ENCODE results near the gene ST7.
A peak's percentile ranks its signal among the peaks of the same experiment; 100 is the strongest.
"Not testable (repeated sequence)": the region's sequence is repeated elsewhere in the genome, so short reads cannot be mapped to it uniquely, and the experiment has no call there.

The ST7 gene

GRCh38 chr7:117030793-117031192 is 77.5 kb downstream of the ST7 start:
- DNase-seq (ENCODE audit: low read depth), result not testable (repeated sequence)

- no peak for DNase-seq (ENCODE audit: low read depth)
These were observed 79.5 kb downstream of the ST7 start for GRCh38 chr7:117032810-117033209.

DNA sequence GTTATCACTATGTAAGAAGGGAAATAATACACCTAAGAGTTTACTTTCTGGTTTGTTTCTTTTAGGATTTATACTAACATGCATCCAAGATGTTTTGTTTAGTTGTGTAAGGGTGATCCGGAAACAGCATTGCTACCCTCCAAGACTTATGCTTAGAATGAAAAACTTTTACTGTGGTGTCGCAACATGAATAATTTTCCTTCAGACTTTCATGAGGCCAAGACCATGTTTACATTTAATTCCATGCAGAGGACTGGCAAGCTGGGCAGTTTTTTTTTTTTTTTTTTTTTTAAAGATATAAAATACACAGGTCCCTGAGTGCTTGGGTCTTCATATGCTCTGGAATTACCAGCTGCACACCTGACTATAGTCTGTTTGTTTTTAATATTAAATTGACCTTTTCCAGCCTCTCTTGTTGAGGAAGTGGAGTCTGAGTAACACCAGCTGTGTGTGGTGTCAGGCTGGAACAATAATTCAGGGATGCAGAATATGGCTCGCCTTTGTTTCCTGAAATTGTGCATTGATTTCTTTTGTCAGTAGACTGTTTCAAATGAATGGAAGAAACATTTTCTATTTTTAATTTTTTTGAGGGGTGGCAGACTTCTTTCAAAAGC is 81.7 kb downstream of the ST7 start:
- no peak for DNase-seq (ENCODE audit: low read depth)

DNA sequence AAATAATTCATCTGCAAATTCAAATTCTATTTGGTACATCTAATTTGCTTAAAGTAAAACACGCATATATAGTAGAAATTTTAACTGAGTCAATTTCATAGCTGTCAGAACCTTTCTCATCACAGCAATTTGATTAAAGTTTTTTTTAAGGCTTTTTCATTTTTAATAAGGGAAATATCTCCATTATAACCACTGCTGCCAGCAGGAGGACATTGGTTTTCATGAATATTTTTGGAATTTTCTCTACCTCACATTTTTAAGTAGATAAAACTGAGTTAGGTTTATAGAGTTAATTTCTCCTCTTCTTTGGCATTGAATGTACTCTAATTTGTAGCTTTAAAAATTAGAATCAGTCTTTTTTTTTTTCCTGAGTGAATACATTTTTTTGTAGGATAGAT is 82.2 kb downstream of the ST7 start:
- DNase-seq (ENCODE audit: low read depth), result no peak

GRCh38 chr7:117036053-117036669 is 82.9 kb downstream of the ST7 start:
- DNase-seq (ENCODE audit: low read depth), result no peak

DNA sequence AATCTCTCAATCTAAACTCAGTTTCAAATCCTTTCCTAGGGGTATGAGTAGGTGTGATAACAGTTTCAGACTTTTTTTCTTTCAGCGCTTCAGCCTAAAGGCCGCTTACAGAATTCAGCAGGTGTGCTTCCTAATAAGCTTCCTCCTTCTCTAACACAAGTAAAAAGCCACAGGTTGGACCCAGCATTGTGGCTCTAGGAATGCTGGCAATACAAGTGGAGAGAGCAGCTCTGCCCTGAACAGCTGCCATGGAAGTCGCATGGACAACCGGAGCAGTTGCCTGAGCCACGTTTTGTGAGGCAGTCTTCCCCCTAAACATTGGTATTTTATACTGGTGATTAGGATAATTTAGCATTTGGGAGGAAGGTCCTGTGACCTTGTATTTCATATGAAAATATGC is 83.5 kb downstream of the ST7 start:
- DNase-seq (ENCODE audit: low read depth), result no peak

DNA sequence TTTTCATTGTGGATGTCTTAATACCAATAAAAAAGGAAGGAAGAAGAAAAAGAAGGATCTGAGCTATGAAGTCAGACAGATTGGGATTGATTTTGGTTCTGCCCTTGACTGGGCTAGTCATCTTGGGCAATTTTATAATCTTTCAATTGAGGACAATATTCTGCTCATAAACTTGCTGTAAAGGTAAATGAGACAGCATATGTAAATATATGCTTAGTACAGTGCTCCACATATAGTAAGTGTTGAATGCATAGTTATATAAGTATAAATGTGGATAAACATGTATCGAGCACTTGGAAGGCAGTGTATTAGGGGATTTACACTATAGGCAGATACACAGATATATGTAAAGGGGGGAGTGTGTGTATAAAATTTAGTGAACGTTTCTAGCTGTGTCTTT is 85.1 kb downstream of the ST7 start:
- DNase-seq (ENCODE audit: low read depth), result no peak

DNA sequence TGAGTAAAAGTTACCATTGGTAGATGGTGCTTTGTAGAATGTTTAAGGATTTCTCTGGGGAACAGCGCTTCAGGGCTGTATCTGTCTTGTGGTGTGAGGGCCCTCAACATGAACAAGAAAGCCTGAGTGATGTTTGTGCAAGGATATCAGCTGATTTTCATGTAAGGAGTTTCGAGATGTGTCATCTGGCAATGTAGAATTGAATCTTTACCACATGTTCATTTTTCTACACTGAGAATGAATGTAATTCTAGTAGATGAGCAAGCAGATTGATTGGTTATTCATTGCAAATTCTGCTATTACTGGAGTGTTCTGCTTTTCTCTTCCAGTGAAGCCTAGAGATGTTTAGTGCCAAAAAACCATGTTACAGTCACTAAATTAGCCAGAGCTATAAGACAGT is 87.7 kb downstream of the ST7 start:
- DNase-seq (ENCODE audit: low read depth), result peak; percentile 44

- no peak for DNase-seq (ENCODE audit: low read depth)
These were observed 88.5 kb downstream of the ST7 start for GRCh38 chr7:117041822-117042221.

- no peak for DNase-seq (ENCODE audit: low read depth)
These were observed 90.0 kb downstream of the ST7 start for GRCh38 chr7:117043108-117043825.

GRCh38 chr7:117044664-117045063 is 91.4 kb downstream of the ST7 start:
- no peak for DNase-seq (ENCODE audit: low read depth)

- no peak for DNase-seq (ENCODE audit: low read depth)
These were observed 92.8 kb downstream of the ST7 start for GRCh38 chr7:117045927-117046710.

DNA sequence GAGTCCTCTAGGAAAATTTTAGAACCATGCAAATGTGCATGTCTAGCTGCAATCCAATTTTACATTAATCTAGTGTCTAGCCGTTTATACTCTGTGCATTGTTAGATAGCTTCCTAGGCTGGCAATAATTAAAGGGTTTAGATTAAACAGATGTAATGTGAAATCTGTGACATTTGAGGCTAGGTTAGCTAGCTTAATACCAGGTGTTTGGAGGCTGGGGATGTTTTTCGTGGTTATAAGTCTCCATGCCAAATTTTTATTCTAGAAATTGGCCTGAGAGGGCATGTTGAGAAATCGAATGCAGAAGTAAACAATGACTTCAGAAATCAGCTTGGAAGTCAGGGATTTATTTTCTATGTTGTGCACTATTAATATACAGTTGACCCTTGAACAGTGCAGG is 94.2 kb downstream of the ST7 start:
- DNase-seq (ENCODE audit: low read depth), result no peak

GRCh38 chr7:117048114-117048866 is 95.0 kb downstream of the ST7 start:
- no peak for DNase-seq (ENCODE audit: low read depth)

- DNase-seq (ENCODE audit: low read depth), result no peak
These were observed 95.6 kb downstream of the ST7 start for GRCh38 chr7:117048882-117049281.

DNA sequence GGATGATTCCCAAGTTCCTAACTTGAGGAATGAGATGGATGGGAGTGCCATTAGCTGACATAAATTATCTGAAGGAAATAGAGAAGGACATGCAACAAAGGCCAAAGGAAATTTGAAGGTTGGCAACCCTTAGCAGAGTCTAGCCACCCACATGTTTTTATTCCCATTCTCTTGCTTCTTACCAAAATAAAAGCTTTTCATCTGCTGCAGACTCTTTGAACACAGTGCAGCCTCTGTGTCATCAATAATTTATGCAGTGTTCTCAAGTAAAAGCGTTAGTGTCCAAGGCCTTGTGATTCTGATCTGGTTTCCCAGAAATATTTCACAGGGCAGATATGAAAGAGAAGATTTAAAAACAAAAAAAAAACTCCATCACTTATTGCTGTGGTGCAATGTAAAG is 98.5 kb downstream of the ST7 start:
- no peak for DNase-seq (ENCODE audit: low read depth)

- no peak for DNase-seq (ENCODE audit: low read depth)
These were observed 100.1 kb downstream of the ST7 start for GRCh38 chr7:117053432-117053831.

GRCh38 chr7:117061751-117062150 is 108.5 kb downstream of the ST7 start:
- no peak for DNase-seq (ENCODE audit: low read depth)

DNA sequence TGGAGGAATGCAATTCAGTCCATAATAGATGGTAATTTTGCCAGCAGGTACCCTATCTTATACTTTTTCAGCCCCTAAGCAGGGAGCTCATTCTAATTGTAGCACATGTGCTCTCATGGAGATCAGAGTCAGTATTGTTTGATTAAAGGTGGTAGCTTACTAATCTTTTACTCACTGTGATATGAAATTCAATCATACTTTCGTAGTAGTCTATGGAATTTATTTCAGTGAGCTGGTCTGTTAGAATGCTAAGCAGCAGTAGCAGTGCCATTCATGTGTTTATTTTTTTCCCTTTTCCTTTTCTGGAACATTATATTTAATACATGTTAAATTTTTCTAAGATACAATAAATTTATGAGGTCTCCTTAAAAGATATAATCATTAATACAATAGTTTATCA is 109.0 kb downstream of the ST7 start:
- DNase-seq (ENCODE audit: low read depth), result no peak

DNA sequence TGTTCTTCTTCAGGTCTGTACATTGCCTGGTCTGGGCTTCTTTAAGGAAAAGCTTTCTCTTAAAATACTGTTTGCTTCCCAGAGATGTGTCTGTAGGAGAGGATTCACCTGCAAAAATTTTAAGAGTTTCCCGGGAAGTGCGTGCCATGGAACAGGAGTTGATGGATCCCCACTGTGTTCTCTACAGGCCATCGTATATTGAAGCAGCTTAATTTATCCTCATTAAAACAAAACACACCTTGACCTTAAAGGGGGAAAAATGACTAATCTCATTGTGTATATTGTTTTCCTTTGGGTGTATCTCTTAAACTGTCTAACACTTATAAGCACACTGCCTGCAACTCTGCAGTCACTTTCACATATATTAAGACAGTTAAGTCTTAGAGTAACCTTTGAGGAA is 111.4 kb downstream of the ST7 start:
- DNase-seq (ENCODE audit: low read depth), result no peak

GRCh38 chr7:117065571-117066150 is 112.4 kb downstream of the ST7 start:
- DNase-seq (ENCODE audit: low read depth), result no peak

GRCh38 chr7:117066668-117067067 is 113.4 kb downstream of the ST7 start:
- no peak for DNase-seq (ENCODE audit: low read depth)

Data from GM04504 (cell line).